GM10847 (cell line): ENCODE results near the gene AK5.

Source experiments
- POLR2A ChIP-seq: IDR thresholded peaks from 2 replicates; pipeline ENCODE4 v1.6.1; 2011; ENCODE audit not compliant: insufficient read length; ENCODE audit errors: extremely low read depth

AK5 gene

DNA sequence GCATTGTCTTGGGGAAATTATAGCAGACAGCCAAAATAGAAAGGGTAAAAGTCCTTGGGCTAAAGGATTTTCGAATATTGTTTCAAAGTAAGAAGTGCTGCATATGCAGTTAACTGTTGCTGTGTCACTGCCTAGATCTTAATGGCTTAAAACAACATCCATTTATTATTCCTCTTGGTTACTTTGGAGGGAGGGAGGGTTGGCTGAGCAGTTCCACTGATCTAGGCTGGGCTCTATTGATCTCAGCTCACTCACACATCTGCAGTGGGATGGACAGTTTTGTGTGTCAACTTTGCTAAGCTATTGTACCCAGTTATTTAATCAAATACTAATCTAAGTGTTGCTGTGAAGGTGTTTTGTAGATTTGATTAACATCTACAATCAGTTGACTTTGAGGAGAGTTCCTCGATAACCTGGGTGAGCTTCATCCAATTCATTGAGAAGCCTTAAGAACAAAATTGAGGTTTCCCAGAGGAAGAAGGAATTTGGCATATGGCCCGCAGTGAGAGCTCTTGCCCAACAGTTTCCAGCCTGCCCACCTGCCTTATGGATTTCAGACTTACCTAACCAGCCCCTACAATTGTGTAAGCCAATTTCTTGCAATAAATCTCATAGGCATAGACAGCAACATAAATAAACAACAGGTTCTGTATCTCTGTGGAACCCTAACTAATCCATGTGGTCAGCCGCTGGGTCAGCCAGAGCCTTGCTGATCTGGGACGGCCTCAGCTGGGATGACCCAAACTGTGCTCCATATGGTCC, 187.3 kb downstream of the AK5 start:
- TF ChIP-seq POLR2A: no peak

DNA sequence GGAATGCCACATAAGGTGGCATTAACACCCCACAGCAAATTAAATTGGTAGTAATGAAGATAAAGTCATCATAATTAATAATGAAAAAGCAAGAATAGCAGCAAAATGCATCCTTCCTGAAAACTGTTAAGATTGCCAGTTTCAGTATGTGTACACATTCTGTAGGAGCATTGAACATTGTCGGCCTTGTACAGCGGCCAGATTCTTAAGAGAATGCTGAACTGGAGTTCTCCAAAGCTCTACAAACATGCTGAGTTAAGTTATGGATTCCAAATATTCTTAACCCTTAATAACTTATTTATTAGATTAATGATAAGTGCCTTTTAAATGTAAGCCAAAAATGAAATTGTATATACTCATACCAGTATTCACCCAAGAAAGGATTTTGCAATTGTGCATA, 189.9 kb downstream of the AK5 start:
- TF ChIP-seq POLR2A: no peak

DNA sequence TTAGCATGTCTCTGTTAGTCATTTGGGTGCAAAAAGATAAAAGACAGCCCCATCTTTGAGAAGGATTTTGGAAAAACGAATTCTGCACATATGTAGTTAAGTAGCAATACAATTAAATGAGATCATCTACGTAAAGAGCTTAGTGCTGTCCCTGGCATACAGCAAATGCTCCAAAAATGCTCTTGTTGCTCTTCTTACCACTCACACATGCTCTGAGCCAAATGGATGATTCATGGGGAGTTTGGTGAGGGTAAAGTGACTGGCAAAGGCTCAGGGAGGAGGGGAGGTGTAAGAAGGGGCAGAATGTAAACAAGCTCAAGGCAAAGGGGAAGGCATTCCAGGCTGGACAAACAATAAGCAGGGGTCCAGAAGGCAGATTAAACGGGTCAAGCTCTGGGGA, 191.9 kb downstream of the AK5 start:
- no peak for TF ChIP-seq POLR2A

DNA sequence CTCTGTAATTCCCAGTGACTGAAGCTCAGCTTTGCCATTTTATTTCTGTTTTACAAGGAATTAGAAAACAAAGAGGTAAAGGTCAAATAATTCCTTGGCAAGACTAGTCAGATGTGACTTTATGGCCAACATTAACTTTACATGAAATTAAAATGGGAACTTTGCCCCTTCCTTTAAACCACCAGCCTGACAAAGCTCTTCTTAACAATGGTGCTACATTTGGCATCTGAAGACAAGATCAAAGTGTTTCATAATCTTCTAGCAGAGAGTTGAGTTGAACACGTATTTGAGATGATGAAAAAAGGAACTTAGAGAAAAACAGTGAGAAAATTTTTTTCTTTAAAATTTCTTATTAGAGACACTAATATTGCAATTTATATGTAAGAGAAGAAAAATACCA, 193.8 kb downstream of the AK5 start:
- TF ChIP-seq POLR2A: no peak

DNA sequence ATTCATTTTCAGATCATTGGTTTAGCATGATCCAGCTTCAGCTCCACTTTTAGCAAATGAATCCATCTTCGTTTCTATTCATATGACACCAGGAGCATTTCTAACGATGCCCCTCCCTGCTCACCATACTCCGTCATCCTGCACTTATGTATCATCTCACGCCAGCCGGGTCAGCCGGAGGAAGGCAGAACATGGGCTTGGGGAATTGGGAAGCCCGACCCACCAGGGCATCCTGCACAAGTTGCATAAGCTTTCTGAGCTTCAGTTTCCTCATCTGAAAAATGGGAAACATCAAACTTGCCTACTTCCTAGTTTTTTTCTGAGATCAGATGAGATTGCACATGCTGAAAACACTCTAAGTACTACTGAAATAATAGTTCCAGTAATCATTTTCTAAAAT, 194.7 kb downstream of the AK5 start:
- no peak for TF ChIP-seq POLR2A

DNA sequence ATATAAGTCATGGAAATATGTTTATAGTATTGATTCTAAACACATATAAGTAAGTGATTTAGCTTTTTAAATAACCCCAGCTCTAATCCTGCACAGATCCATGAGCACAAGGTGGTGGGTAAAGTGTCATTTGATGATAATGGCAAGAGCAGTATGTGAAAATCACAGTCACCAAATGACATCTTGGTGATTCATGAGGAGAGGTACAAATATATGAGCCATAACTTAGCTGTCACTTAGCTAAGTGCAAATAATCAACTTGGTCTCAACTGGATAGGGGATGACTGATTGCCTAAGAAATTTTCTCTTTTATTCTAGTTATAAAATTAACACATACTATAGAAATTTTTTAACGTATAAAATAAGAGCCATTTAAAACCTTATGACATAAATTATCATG, 202.5 kb downstream of the AK5 start:
- no peak for TF ChIP-seq POLR2A

DNA sequence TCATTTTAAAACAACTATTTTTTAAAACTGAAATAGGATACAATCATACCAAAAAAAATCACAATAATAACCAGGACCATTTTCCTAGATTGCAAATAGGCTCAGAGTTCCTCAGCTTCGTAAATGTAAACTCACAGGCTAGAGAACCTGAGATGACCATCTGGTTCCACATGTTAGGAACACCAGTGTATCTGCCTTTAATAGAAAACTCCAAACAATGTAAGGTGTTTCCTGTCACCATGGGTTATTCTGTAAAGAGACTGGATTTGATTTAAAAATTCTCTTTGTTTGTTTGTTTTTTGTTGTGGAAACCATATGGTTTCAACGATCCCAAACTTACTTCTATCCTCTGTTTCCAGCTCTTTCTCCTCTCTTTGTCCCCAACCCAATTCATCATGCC, 203.1 kb downstream of the AK5 start:
- TF ChIP-seq POLR2A: no peak

DNA sequence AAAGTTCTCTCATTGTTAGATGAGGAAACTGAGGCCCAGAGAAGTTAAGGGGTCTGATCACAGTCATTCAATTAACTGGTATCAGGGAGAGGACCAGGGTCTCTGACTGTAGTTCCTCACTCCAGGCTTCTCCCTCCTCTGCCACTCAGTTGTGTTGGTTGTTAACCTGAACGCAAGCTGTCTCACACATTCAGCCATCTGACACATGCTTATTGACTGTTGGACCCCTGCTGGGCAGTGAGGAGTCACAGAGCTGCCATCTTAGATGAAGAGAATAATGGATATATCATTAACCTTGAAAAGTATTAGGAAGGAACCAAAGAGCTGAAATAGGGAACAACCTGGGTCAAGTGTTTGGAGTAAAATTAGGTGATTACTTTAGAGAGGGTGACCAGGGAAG, 205.8 kb downstream of the AK5 start:
- TF ChIP-seq POLR2A: no peak

DNA sequence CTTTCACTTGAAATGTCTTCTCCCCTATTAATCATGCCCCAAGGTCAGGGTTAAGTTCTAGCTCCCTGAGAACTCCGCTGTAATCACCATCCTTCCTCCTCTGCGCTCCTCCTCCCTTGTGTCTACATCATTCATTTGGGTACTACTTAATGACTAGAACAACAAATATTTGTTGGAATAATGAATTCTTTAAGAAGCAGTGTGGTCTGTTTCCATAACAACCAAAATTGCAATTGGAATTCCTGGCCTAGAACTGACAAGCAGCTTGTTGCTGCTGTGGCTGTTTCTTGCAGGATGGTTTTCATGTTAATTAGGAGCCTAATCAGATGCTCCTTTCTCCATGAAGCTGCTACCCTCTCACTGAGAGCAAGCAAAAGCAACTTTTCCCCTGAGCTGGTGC, 208.1 kb downstream of the AK5 start:
- TF ChIP-seq POLR2A: no peak

DNA sequence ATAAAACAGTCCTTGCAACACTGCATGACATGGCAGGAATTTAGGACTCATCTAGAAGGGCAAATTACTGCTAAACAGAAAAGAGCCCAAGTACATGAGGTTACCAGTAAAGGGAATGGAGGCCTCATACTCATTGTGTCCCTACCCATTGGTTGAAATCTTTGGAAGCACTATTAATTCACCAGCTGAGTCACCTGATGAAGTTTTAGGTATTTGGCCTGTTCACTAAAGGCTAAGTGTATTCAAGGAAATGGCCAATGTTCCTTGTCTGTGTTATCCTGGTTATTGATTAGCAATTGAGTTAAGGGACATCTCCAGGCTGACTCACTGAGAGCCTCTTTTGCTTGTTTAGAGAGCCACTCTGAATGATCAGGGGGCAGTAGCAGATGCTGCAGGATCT, 212.2 kb downstream of the AK5 start:
- no peak for TF ChIP-seq POLR2A

DNA sequence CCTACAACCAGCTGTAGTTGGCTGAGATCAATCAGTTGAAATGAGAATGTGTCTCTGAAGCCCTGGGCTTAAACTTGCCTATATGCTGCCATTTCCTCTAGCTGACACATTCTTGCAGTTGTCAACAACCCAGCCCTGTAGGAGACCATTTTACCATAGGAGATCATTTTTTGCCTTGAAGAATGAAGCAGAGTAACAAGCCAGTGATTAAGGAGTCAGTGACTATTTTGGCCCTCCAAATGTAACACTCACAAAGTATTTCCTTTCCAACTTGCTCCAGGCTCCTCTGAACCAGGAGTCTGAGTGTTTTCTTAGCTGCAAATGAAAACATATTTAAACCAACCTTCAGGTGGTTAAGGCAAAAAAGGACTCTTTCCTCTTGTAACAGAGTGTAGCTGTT, 217.1 kb downstream of the AK5 start:
- TF ChIP-seq POLR2A: no peak

DNA sequence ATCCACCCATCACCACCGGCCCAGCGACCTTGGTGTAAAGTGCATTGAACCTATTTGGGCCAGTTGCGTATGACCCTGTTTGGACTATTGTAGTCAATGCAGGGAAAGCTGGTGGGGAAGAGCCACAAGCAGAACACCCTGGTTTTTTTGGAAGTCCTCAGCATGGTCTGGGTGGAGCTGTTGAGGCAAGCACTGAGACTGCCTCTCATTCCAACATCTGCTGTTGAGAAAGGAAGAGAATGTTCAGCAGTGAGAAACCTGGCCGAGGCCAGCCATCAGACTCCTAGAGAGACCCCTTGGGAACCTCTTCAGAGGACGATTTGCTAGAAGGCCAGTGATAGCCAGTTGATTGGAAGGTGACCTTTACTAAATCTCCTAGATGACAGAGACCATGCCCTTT, 217.6 kb downstream of the AK5 start:
- TF ChIP-seq POLR2A: no peak

DNA sequence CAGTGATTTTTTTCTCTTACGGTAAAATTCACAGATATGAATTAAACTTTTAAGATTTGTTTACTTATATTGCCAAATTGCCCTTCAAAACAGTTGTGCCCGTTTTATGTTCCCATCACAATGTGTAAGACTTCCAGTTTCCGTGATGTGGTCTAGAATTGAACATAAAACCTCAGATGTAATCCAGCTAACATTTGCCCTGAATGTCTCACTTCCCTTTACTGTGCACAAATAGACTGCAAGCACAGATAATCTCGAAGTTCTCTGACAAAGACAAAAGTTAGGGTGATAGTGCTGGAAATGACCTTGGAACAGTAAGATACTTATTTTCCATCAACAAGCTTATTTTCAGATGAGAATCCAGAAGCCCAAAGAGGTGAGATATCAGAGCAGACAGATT, 223.2 kb downstream of the AK5 start:
- TF ChIP-seq POLR2A: no peak

DNA sequence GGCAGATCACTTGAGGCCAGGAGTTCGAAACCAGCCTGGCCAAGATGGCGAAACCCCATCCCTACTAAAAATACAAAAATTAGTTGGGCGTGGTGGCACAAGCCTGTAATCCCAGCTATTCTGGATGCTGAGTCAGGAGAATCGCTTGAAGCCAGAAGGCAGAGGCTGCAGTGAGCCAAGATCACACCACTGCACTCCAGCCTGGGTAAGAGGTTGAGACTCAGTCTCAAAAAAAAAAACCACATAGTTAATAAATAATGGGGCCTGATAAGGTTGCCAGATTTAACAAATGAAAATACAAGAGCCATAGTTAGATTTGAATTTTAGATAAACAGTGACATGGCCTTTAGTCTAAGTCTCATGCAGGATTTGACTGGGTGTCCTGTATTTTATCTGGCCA, 225.0 kb downstream of the AK5 start:
- TF ChIP-seq POLR2A: no peak

DNA sequence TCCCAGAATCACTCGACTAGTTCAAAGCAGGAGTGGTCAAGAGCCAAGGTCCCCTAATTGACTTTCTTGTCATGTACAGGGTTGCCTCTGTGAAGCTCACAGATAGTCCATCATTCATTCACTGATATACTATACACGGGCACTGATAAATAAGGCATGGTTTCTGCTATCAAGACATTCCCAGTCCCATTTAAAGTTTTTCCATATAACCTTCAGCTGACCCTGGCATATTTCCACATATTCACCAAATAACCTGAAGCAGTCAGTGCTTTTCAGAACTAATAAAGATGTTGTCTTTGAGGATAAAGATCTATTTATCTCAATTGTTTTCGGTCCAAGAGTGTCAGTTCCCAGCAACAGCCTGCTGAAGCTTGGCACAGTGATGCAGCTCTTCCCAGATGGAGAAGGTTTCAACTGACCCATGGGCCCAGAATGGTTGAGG, 227.3 kb downstream of the AK5 start:
- no peak for TF ChIP-seq POLR2A

DNA sequence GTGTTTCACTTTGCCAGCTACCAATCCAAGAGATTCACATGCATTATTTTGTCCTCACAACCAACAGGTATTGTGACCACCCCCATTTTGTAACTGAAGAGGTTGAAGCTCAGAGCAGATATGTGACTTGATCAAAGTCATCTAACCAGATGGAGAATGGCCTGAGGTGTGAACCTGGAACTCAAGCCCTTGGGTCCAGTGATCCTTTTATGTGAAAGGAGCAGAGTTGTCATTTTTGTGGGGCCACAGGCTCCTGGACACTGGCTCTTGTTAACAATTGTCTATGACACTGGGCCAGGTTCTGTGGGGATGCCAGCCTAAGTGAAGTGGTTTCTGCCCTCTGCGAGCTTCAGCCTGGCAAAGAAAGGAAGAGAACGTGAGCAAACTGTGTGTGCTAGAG, 228.1 kb downstream of the AK5 start:
- no peak for TF ChIP-seq POLR2A

DNA sequence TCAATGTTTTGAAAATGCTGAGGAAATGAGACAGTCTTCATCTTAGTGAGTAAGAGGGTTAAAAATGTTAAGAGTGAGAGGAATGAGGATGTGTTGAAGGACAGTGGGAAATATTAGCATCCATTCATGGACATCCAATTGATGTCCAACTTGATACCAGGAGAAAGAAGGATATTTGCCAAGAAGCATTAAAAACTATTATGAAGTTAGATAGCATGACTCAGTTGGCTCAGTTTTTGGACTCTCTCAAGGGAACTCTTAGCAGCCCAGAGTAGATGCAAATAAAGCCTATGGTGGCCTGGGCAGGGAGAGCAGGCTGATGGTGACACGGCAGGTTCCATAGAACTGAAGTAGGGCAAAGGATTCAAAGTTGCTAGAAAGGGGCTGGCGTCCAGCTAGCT, 229.6 kb downstream of the AK5 start:
- TF ChIP-seq POLR2A: no peak
